PC-3 (cell line): ENCODE measurements around the gene ZNF334. TPM values are rescaled to one million over a fixed set of nuclear protein-coding genes. Genes with fewer than 3 reads are reported as not detected.

Experiments used
- ATAC-seq: fragments of 200-7000 bp; cut with Tn5 transposase; 2 replicates; pipeline ENCODE4 v1.9.1; 2020; ENCODE audit warnings: mild to moderate bottlenecking, moderate library complexity
- BruUV-seq: library from RNA; stranded (reverse); fragments of 400-500 nt; replicated peaks from 2 replicates; lab custom pipeline; 2021; lab: Mats Ljungman, UMichigan
- CTCF ChIA-PET: fragments of 300-600 bp; sonication (Branson Sonifier 250); formaldehyde crosslinking; loops from one replicate; lab custom pipeline; 2022; ENCODE audit warnings: antibody characterized with exemption; lab: Charles Lee
- POLR2A ChIA-PET: fragments of 300-600 bp; sonication (Branson Sonifier 250); formaldehyde crosslinking; loops from one replicate; lab custom pipeline; 2022; ENCODE audit warnings: antibody characterized with exemption; ENCODE audit not compliant: unreplicated experiment; lab: Charles Lee
- DNase-seq: peaks from one replicate; pipeline ENCODE4 v3.0.0-alpha.2; 2015
- H2AFZ ChIP-seq: fragments of 300-600 bp; sonication (generic); 2 replicates; pipeline ENCODE4 v1.6.0; 2016; ENCODE audit warnings: antibody characterized with exemption, low read length
- H3F3A ChIP-seq: fragments of 300-600 bp; sonication (generic); one replicate; pipeline ENCODE4 v1.6.0; 2017; ENCODE audit warnings: antibody characterized with exemption, low read length, control low read depth, mild to moderate bottlenecking; ENCODE audit not compliant: unreplicated experiment
- H3K27ac ChIP-seq: fragments of 300-600 bp; sonication (generic); 2 replicates; pipeline ENCODE4 v1.5.1; 2016; ENCODE audit warnings: mild to moderate bottlenecking, low read length
- H3K27me3 ChIP-seq: fragments of 300-600 bp; sonication (generic); 2 replicates; pipeline ENCODE4 v1.6.1; 2016; ENCODE audit warnings: low read length, mixed read lengths
- H3K36me3 ChIP-seq: fragments of 300-600 bp; sonication (generic); 2 replicates; pipeline ENCODE4 v1.6.1; 2016; ENCODE audit warnings: low read depth, mixed run types, low read length, mixed read lengths
- H3K4me1 ChIP-seq: fragments of 300-600 bp; sonication (generic); 2 replicates; pipeline ENCODE4 v1.5.1; 2016; ENCODE audit warnings: low read length; ENCODE audit not compliant: insufficient read depth
- H3K4me2 ChIP-seq: fragments of 300-600 bp; sonication (generic); 2 replicates; pipeline ENCODE4 v1.6.0; 2016; ENCODE audit warnings: low read length
- H3K4me3 ChIP-seq: fragments of 300-600 bp; sonication (generic); 2 replicates; pipeline ENCODE4 v1.5.1; 2016; ENCODE audit warnings: mild to moderate bottlenecking, low read length, mixed read lengths
- H3K79me2 ChIP-seq: fragments of 300-600 bp; sonication (generic); 2 replicates; pipeline ENCODE4 v1.6.1; 2017; ENCODE audit warnings: low read length, mixed read lengths
- H3K9ac ChIP-seq: fragments of 300-600 bp; sonication (generic); 2 replicates; pipeline ENCODE4 v1.6.0; 2016; ENCODE audit warnings: mild to moderate bottlenecking, low read length
- H3K9me2 ChIP-seq: fragments of 300-600 bp; sonication (generic); replicated peaks from 2 replicates; pipeline ENCODE4 v1.6.1; 2016; ENCODE audit warnings: mixed run types, low read length, mixed read lengths
- H3K9me3 ChIP-seq: fragments of 300-600 bp; sonication (generic); 2 replicates; pipeline ENCODE4 v1.6.1; 2016; ENCODE audit warnings: low read length, mixed read lengths
- H4K20me1 ChIP-seq: fragments of 300-600 bp; sonication (generic); 2 replicates; pipeline ENCODE4 v1.6.1; 2016; ENCODE audit warnings: low read length, mixed read lengths
- CTCF ChIP-seq: fragments of 300-600 bp; sonication (generic); conservative IDR thresholded peaks from 2 replicates; pipeline ENCODE4 v1.5.1; 2017; ENCODE audit warnings: antibody characterized with exemption, low read depth, mild to moderate bottlenecking, low read length
- EZH2 ChIP-seq: fragments of 300-600 bp; sonication (generic); IDR thresholded peaks from one replicate; pipeline ENCODE4 v1.6.1; 2017; ENCODE audit warnings: antibody characterized with exemption, mild to moderate bottlenecking, low read length; ENCODE audit not compliant: unreplicated experiment
- EZH2phosphoT487 ChIP-seq: fragments of 300-600 bp; sonication (generic); IDR thresholded peaks from 2 replicates; pipeline ENCODE4 v1.6.1; 2018; ENCODE audit warnings: mild to moderate bottlenecking, antibody characterized with exemption, low read length, borderline replicate concordance
- intact Hi-C: fragments of 100-400 bp; cut with micrococcal nuclease; formaldehyde crosslinking; loops from 2 replicates; pipeline ENCODE4 v1.9.0; 2023
- total RNA-seq: library from RNA; depleted of rRNA; stranded (reverse); fragments of >200 nt; gene quantifications from 2 replicates; pipeline ENCODE4 v1.2.3, GENCODE V29; 2014

Gene ZNF334
- total RNA-seq, 1 experiment from 2014 or later = 0.58 TPM

GRCh38 chr20:46501337-46501942 is 11.9 kb downstream of the ZNF334 start:
- TF ChIP-seq EZH2 (no peak), CTCF (no peak), EZH2phosphoT487 (no peak)
- Histone ChIP-seq H3K79me2 (no peaks in the 10 kb centered on the region), H3K4me1 (no peaks in the 10 kb centered on the region), H3K27ac (no peak overlapping the region), H3K9me2 (no peaks in the 10 kb centered on the region), H3K9ac (no peak overlapping the region), H3K27me3 (peaks cover 10% of the 10 kb centered on the region), H4K20me1 (no peaks in the 10 kb centered on the region), H3K36me3 (peaks cover 5% of the 10 kb centered on the region; the same call in 1 of the 2 replicates), H3K4me2 (no peak overlapping the region), H3K4me3 (no peak overlapping the region), H3F3A (no peaks in the 10 kb centered on the region), H3K9me3 (peaks cover 54% of the 10 kb centered on the region), H2AFZ (no peak overlapping the region)
- ChIA-PET CTCF (no interaction called here), POLR2A (no interaction called here)
- intact Hi-C loops = no loop called here
- ATAC-seq (no peak), DNase-seq (no peak)
- no TSS peak for BruUV-seq

- ATAC-seq (no peak), DNase-seq (no peak)
- no peak overlapping the region for H2AFZ ChIP-seq
- intact Hi-C loops = no loop called here
- H3K27me3 ChIP-seq = peaks cover 65% of the 10 kb centered on the region
- POLR2A ChIA-PET = no interaction called here
- no peak overlapping the region for H3K9ac ChIP-seq
- no peaks in the 10 kb centered on the region for H3F3A ChIP-seq
- TF ChIP-seq CTCF (no peak), EZH2phosphoT487 (no peak), EZH2 (no peak)
- H3K79me2 ChIP-seq = no peaks in the 10 kb centered on the region
- H3K27ac ChIP-seq = no peak overlapping the region
- no peaks in the 10 kb centered on the region for H3K9me2 ChIP-seq
- BruUV-seq = no TSS peak
- CTCF ChIA-PET = no interaction called here
- H3K4me2 ChIP-seq = no peak overlapping the region
- H3K36me3 ChIP-seq = no peaks in the 10 kb centered on the region
- H3K4me3 ChIP-seq = no peak overlapping the region
- no peaks in the 10 kb centered on the region for H4K20me1 ChIP-seq
- H3K9me3 ChIP-seq = peaks cover 3% of the 10 kb centered on the region; the same call in 1 of the 2 replicates
- no peaks in the 10 kb centered on the region for H3K4me1 ChIP-seq
Measured at GRCh38 chr20:46494077-46494476, 19.3 kb downstream of the ZNF334 start.

GRCh38 chr20:46491354-46491753 is 22.0 kb downstream of the ZNF334 start:
- ChIA-PET CTCF (no interaction called here), POLR2A (no interaction called here)
- TF ChIP-seq EZH2 (no peak), EZH2phosphoT487 (no peak), CTCF (no peak)
- BruUV-seq = no TSS peak
- no peaks in the 10 kb centered on the region for H3F3A ChIP-seq
- peaks cover 61% of the 10 kb centered on the region for H3K27me3 ChIP-seq
- ATAC-seq = no peak
- no peaks in the 10 kb centered on the region for H4K20me1 ChIP-seq
- H3K79me2 ChIP-seq = no peaks in the 10 kb centered on the region
- H3K9me3 ChIP-seq = peaks cover 3% of the 10 kb centered on the region; the same call in 1 of the 2 replicates
- no peak overlapping the region for H3K27ac ChIP-seq
- intact Hi-C loops = no loop called here
- no peaks in the 10 kb centered on the region for H3K36me3 ChIP-seq
- H2AFZ ChIP-seq = no peak overlapping the region
- no peak overlapping the region for H3K9ac ChIP-seq
- DNase-seq = no peak
- no peak overlapping the region for H3K4me3 ChIP-seq
- H3K9me2 ChIP-seq = no peaks in the 10 kb centered on the region
- H3K4me1 ChIP-seq = no peaks in the 10 kb centered on the region
- H3K4me2 ChIP-seq = no peak overlapping the region
